HG03520 (cell line): ENCODE data around the gene PITHD1.
"Not testable (repeated sequence)": the region's sequence is repeated elsewhere in the genome, so short reads cannot be mapped to it uniquely, and the experiment has no call there.

ENCODE experiments used
- ATAC-seq: cut with Tn5 transposase; IDR thresholded peaks from one replicate; pipeline ENCODE4 v1.9.1; 2021; ENCODE audit warnings: mild to moderate bottlenecking, moderate library complexity; ENCODE audit not compliant: unreplicated experiment

The PITHD1 gene

DNA sequence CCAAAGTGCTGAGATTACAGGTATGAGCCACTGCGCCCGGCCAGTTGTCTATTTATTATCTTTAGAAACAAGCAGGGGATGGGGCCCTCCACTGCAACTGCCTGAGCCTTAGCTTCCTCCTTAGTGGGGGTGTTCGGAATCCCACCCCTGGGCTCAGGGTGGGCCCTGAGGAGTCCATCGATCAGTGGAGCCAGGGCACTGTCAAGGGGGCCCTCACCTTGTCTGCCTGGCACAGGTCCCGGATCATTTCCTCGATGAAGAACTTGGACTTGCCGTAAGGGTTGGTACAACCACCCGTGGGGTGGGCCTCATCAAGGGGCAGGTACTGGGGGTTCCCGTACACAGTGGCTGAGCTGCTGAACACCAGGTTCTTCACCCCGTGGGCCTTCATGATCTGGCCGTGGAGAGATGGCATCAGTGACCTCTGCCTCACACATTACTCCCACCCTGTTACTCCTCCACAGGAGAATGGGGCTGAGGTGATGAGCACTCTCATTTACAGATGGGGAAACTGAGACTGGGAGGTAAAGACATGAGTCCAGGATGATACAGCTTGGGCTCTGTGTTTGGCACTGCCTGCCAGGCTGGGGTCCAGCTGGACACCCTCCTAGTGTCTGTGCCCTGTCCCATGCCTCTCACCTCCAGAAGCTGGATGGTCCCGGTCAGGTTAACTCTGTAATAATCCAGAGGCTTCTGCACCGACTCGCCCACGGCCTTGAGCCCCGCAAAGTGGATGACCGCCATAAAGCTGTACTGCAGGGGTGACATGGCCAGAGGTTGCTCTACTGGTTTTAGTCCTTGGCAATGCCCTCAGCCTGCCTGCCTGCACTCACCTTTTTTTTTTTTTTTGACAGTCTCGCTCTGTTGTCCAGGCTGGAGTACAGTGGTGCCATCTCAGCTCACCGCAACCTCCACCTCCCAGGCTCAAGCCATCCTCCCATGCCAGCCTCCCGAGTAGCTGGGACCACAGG is 19.5 kb downstream of the PITHD1 start:
- no peak for ATAC-seq

DNA sequence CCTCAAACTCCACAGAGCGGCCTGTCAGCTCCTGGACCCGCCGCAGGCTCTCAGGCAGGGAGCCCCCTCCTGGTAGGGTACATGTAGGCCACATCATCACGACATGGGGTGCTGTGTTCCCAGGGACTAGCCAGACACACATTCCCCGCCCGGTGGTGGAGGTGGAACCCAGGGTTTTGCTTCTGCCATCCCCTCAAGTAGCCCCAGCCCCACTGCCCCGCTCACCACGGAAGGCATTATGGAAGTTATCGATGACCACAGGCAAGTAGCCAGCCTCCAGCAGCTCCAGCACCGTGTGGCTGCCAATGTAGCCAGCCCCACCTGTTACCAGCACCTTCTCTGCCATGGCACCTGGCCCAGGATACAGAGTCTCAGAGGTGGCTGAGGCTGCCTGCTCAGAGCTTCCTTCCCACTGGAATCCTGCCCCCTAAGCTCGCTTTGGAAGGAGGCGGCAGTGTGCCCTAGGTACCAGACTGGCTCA is 20.5 kb downstream of the PITHD1 start:
- no peak for ATAC-seq

- no peak for ATAC-seq
Observed at GRCh38 chr1:23799255-23799569, 21.0 kb downstream of the PITHD1 start.

- no peak for ATAC-seq
Observed at GRCh38 chr1:23799570-23800399, 21.6 kb downstream of the PITHD1 start.

- ATAC-seq: peak; percentile 63
Observed at GRCh38 chr1:23800400-23801337, 22.5 kb downstream of the PITHD1 start, which contains the start of gene GALE. Gene GALE, minus strand, starts transcription at chr1:23800754. Its CDS starts 1,747 bp downstream, at chr1:23799007.

- ATAC-seq: no peak
Observed at GRCh38 chr1:23801338-23801748, 23.1 kb downstream of the PITHD1 start.

- ATAC-seq: no peak
Observed at GRCh38 chr1:23801876-23802275, 23.7 kb downstream of the PITHD1 start.

GRCh38 chr1:23802809-23803342 is 24.7 kb downstream of the PITHD1 start:
- ATAC-seq: not testable (repeated sequence)

DNA sequence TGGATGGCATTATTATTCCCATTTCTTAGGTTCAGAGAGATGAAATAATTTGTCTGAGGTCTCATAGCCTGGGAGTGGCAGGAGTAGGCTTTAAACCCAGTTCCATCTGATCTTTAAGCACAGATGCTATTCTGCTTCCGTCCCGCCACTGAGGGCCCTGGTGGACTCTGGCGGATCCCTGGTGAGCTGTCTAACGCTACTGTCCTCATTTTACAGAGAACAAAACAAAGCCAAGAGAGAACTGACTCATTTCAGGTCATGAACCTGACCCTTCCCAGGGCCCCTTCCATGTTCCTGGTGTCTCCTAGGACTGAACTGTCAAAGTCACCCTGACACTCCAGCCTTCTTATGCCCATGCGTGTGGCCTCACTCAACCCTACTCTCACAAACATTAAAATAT is 25.5 kb downstream of the PITHD1 start:
- ATAC-seq: no peak

DNA sequence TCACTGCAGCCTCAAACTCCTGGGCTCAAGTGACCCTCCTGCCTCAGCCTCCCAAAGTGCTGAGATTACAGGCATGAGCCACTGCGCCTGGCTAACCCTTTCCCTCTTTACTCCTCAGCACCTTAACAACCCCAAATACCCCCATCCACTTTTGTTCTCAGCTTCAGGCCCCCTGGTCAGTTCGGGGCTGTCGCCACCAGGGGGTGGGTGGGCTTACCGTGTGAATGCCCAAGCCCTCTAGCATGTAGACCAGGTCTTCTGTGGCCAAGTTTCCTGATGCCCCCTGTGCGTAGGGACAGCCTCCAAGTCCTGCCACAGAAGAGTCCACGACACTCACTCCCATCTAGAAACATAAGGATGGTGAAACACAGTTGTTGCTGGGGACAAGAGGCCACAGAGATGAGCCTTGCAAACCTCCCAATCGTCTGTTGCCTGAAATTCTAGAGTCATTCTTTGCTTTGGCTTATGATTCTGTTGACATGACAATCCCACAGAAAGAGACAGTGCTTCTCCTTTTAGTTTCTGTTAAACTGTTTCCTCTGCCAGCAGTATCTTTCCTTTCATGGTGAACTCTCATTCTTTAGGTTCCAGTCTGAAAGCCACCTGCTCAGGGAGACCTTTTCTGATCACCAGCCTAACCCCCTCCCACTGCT is 26.1 kb downstream of the PITHD1 start:
- ATAC-seq: no peak

GRCh38 chr1:23805025-23805424 is 26.8 kb downstream of the PITHD1 start:
- ATAC-seq: no peak

DNA sequence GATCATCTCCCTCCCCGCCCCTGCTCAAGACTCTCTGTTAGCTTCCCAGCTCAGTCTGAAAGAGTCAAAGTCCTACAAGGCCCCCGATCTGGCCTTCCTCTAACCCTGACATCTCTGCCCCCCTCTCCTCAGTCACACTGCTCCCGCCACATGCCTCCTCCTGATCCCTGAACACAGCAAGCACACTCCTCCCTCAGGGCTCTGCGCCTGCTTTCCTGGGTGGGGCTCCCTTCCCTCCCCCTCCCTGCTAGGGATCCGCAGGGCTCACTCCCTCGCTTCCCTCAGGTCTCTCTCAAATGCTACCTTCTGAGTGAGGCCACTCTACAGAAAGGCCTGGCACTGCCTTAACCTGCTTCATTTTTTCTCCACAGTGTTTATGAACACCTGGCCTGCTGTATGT is 28.1 kb downstream of the PITHD1 start:
- ATAC-seq: no peak

DNA sequence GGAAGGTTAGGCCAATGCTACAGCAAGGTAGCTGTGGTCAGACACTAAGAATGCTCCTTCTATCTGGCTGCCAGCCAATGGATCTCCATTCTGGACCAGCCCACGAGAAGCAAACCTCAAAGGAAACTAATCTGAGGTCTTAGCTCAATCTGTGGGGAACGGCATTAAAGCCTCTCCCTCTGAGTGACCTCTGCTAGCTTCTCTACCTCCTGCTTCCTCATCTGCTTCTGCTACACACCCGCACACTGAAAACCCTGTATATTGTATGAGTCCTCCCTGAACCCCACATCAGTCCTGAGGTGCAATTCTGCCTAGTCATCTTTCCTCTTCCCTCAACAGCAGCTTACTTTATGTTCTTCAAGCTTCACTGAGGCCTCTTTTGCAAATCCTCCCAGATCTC is 29.2 kb downstream of the PITHD1 start:
- ATAC-seq: no peak

GRCh38 chr1:23809751-23810171 is 31.5 kb downstream of the PITHD1 start:
- ATAC-seq: peak; percentile 58

- ATAC-seq: no peak
Observed at GRCh38 chr1:23810818-23811540, 32.8 kb downstream of the PITHD1 start.

GRCh38 chr1:23814016-23814415 is 35.8 kb downstream of the PITHD1 start:
- ATAC-seq: no peak

GRCh38 chr1:23816361-23816760 is 38.1 kb downstream of the PITHD1 start:
- no peak for ATAC-seq

GRCh38 chr1:23816906-23817305 is 38.7 kb downstream of the PITHD1 start:
- no peak for ATAC-seq

DNA sequence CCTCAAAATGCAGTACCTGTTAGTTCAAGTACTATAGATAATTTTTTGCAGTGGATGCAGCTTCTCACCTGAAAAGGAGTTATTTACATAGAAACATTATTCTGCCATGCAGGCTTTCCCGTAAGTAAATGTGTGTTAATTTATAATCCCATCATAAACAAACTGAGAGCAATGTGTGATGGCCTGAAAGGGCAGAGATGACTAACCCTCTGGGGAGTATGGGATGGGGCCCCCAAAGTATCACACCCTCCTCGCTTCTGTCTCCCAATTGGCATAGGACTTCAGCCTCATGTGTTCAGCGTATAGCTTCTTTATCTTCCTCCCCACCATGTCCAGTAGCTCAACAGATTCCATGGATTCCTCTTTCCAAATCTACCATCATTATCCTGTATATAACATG is 39.4 kb downstream of the PITHD1 start:
- ATAC-seq: no peak
